IMR-90 (cell line): ENCODE results near the gene BNIP3. TPM values are rescaled to one million over a fixed set of nuclear protein-coding genes. Genes with fewer than 3 reads are reported as not detected.

ENCODE experiments used
- ATAC-seq: fragments of 200-7000 bp; cut with Tn5 transposase; 2 replicates; pipeline ENCODE4 v1.9.1; 2020; ENCODE audit warnings: low read depth, mild to moderate bottlenecking, moderate library complexity
- BruUV-seq: library from RNA; stranded (reverse); fragments of 400-500 nt; replicated peaks from 2 replicates; lab custom pipeline; 2021; lab: Mats Ljungman, UMichigan
- CTCF ChIA-PET: fragments of 300-600 bp; formaldehyde crosslinking; extraction: SDS; loops from one replicate; lab custom pipeline; 2021; ENCODE audit warnings: antibody characterized with exemption; lab: Yijun Ruan, JAX
- POLR2A ChIA-PET: fragments of 300-600 bp; sonication (Branson Sonifier 250); formaldehyde crosslinking; loops from one replicate; lab custom pipeline; 2022; ENCODE audit warnings: antibody characterized with exemption; ENCODE audit not compliant: unreplicated experiment; lab: Charles Lee
- DNase-seq: peaks from one replicate; pipeline ENCODE4 v3.0.0; 2013
- H2AFZ ChIP-seq: replicated peaks from 2 replicates; pipeline ENCODE3; 2013; ENCODE audit warnings: low read length, mild to moderate bottlenecking; ENCODE audit not compliant: poor library complexity
- H2AK5ac ChIP-seq: 2 replicates; pipeline ENCODE4 v1.6.1; 2013; ENCODE audit warnings: low read depth, low read length, inconsistent platforms
- H2AK9ac ChIP-seq: replicated peaks from 2 replicates; pipeline ENCODE3; 2013; ENCODE audit warnings: mild to moderate bottlenecking, low read depth, low read length, moderate library complexity; ENCODE audit not compliant: poor library complexity
- H2BK120ac ChIP-seq: 2 replicates; pipeline ENCODE4 v1.6.1; 2013; ENCODE audit warnings: low read depth, low read length, inconsistent platforms
- H2BK15ac ChIP-seq: 3 replicates; pipeline ENCODE4 v1.6.1; 2013; ENCODE audit warnings: low read depth, low read length, inconsistent platforms
- H2BK20ac ChIP-seq: 2 replicates; pipeline ENCODE4 v1.6.1; 2013; ENCODE audit warnings: low read depth, mild to moderate bottlenecking, inconsistent platforms, low read length, moderate library complexity
- H2BK5ac ChIP-seq: 2 replicates; pipeline ENCODE4 v1.6.1; 2013; ENCODE audit warnings: mild to moderate bottlenecking, low read depth, low read length, inconsistent platforms; ENCODE audit not compliant: poor library complexity, severe bottlenecking
- H3K14ac ChIP-seq: replicated peaks from 2 replicates; pipeline ENCODE4 v1.6.1; 2013; ENCODE audit warnings: low read depth, low read length, inconsistent platforms
- H3K18ac ChIP-seq: 2 replicates; pipeline ENCODE4 v1.6.1; 2013; ENCODE audit warnings: low read depth, low read length, control low read depth
- H3K23ac ChIP-seq: 2 replicates; pipeline ENCODE4 v1.6.1; 2013; ENCODE audit warnings: low read depth, low read length, inconsistent platforms
- H3K27ac ChIP-seq: 2 replicates; pipeline ENCODE4 v1.5.1; 2013; ENCODE audit warnings: mild to moderate bottlenecking, control low read depth, low read length; ENCODE audit not compliant: insufficient read depth
- H3K27me3 ChIP-seq: 2 replicates; pipeline ENCODE4 v1.6.1; 2013; ENCODE audit warnings: low read length; ENCODE audit not compliant: control insufficient read depth, insufficient read depth
- H3K36me3 ChIP-seq: 2 replicates; pipeline ENCODE4 v1.6.1; 2013; ENCODE audit warnings: low read length, mixed read lengths; ENCODE audit not compliant: control insufficient read depth, insufficient read depth
- H3K4ac ChIP-seq: 2 replicates; pipeline ENCODE4 v1.6.1; 2013; ENCODE audit warnings: low read depth, low read length, inconsistent platforms
- H3K4me1 ChIP-seq: 2 replicates; pipeline ENCODE4 v1.6.1; 2013; ENCODE audit warnings: low read length, mixed read lengths; ENCODE audit not compliant: control insufficient read depth, insufficient read depth
- H3K4me2 ChIP-seq: 2 replicates; pipeline ENCODE4 v1.6.1; 2013; ENCODE audit warnings: low read depth, mild to moderate bottlenecking, control low read depth, low read length, moderate library complexity
- H3K4me3 ChIP-seq: 2 replicates; pipeline ENCODE4 v1.5.1; 2013; ENCODE audit warnings: low read depth, mild to moderate bottlenecking, control low read depth, low read length, moderate library complexity; ENCODE audit not compliant: insufficient read depth
- H3K56ac ChIP-seq: 2 replicates; pipeline ENCODE4 v1.6.1; 2013; ENCODE audit warnings: low read length, inconsistent platforms; ENCODE audit not compliant: insufficient read depth; ENCODE audit errors: extremely low read depth
- H3K79me1 ChIP-seq, 2 experiments: 2 replicates each; pipeline ENCODE4 v1.6.1; 2013; ENCODE audit warnings: low read length in 2 of 2, inconsistent platforms in 1 of 2, low read depth in 1 of 2
- H3K9ac ChIP-seq: 2 replicates; pipeline ENCODE4 v1.6.1; 2013; ENCODE audit warnings: low read depth, low read length, control low read depth
- H3K9me1 ChIP-seq: 2 replicates; pipeline ENCODE4 v1.6.1; 2013; ENCODE audit warnings: low read length, inconsistent platforms; ENCODE audit not compliant: insufficient read depth
- H3K9me3 ChIP-seq: 2 replicates; pipeline ENCODE4 v1.6.1; 2013; ENCODE audit warnings: low read length; ENCODE audit not compliant: control insufficient read depth, insufficient read depth
- H4K20me1 ChIP-seq: 2 replicates; pipeline ENCODE4 v1.6.1; 2013; ENCODE audit warnings: low read length, inconsistent platforms; ENCODE audit not compliant: insufficient read depth
- H4K5ac ChIP-seq: 2 replicates; pipeline ENCODE4 v1.6.1; 2013; ENCODE audit warnings: mild to moderate bottlenecking, low read depth, low read length, control low read depth
- H4K8ac ChIP-seq, 2 experiments: 2 replicates each; pipeline ENCODE4 v1.6.1; 2013; ENCODE audit warnings: low read depth in 2 of 2, low read length in 2 of 2, control low read depth in 1 of 2, inconsistent platforms in 1 of 2
- H4K91ac ChIP-seq: 2 replicates; pipeline ENCODE4 v1.6.1; 2013; ENCODE audit warnings: low read depth, low read length, inconsistent platforms; ENCODE audit not compliant: insufficient read depth
- BHLHE40 ChIP-seq: fragments of 150-350 bp; IDR thresholded peaks from 2 replicates; pipeline ENCODE4 v1.6.1; 2016; ENCODE audit warnings: mild to moderate bottlenecking, low read depth, low read length
- CEBPB ChIP-seq: IDR thresholded peaks from 2 replicates; pipeline ENCODE4 v1.6.1; 2012; ENCODE audit warnings: low read depth, low read length, improper control_type of control experiment
- FOS ChIP-seq: fragments of 150-350 bp; IDR thresholded peaks from 2 replicates; pipeline ENCODE4 v1.6.1; 2016; ENCODE audit warnings: low read depth, low read length
- MAFK ChIP-seq: IDR thresholded peaks from 2 replicates; pipeline ENCODE4 v1.6.1; 2012; ENCODE audit warnings: low read depth, low read length, improper control_type of control experiment
- MAZ ChIP-seq: IDR thresholded peaks from 2 replicates; pipeline ENCODE4 v1.6.1; 2012; ENCODE audit warnings: low read depth, mild to moderate bottlenecking, low read length, improper control_type of control experiment, moderate library complexity, borderline replicate concordance
- POLR2A ChIP-seq: IDR thresholded peaks from 2 replicates; pipeline ENCODE4 v1.6.1; 2012; ENCODE audit warnings: mild to moderate bottlenecking, low read depth, low read length
- RAD21 ChIP-seq: IDR thresholded peaks from 2 replicates; pipeline ENCODE4 v1.6.1; 2012; ENCODE audit warnings: low read length, improper control_type of control experiment
- RCOR1 ChIP-seq: IDR thresholded peaks from 2 replicates; pipeline ENCODE4 v1.6.1; 2012; ENCODE audit warnings: mild to moderate bottlenecking, low read length, improper control_type of control experiment; ENCODE audit not compliant: insufficient replicate concordance
- WGBS, 2 experiments: methylation state at CpG; one replicate each; pipeline versions ENCODE4 v1.1.5 to v1.1.7; 2013; ENCODE audit warnings: missing lambda C conversion rate in 2 of 2; ENCODE audit not compliant: insufficient read length in 1 of 2; ENCODE audit errors: extremely low coverage in 2 of 2; 5-methylcytosine and 5-hydroxymethylcytosine counted together
- dilution Hi-C: fragments of 300-500 bp; cut with HindIII; formaldehyde crosslinking; loops from one replicate; pipeline ENCODE4 v1.14.3; 2018; ENCODE audit warnings: low sequenced_read_pairs; ENCODE audit not compliant: unreplicated experiment
- in situ Hi-C: fragments of 300-500 bp; cut with MboI; formaldehyde crosslinking; loops from 3 replicates; pipeline ENCODE4 v1.14.3; 2019; ENCODE audit warnings: low sequenced_read_pairs, inconsistent platforms, mixed read lengths
- intact Hi-C: fragments of 100-400 bp; cut with micrococcal nuclease; formaldehyde crosslinking; loops from 2 replicates; pipeline ENCODE4 v1.10.0; 2022
- polyA plus RNA-seq, 3 experiments: library from polyadenylated mRNA; depleted of rRNA; stranded (reverse); fragments of >200 nt; gene quantifications; 2 replicates each; pipeline ENCODE4 v1.2.3, GENCODE V29; 2012; ENCODE audit warnings: low replicate concordance in 1 of 3
- total RNA-seq: library from RNA; depleted of rRNA; stranded (reverse); fragments of >200 nt; gene quantifications from 2 replicates; pipeline ENCODE4 v1.2.3, GENCODE V29; 2012
- TF ChIP-seq, protein P1 (sequence below): conservative IDR thresholded peaks from 2 replicates; pipeline ENCODE4 v1.5.1; 2012; ENCODE audit warnings: mild to moderate bottlenecking, low read depth, low read length, improper control_type of control experiment
- TF ChIP-seq, protein P2 (sequence below): fragments of 150-350 bp; IDR thresholded peaks from 2 replicates; pipeline ENCODE4 v1.6.1; 2016; ENCODE audit warnings: low read depth, mild to moderate bottlenecking, low read length, moderate library complexity, borderline replicate concordance
- TF ChIP-seq, protein P3 (sequence below): fragments of 150-350 bp; IDR thresholded peaks from 2 replicates; pipeline ENCODE4 v1.6.1; 2017; ENCODE audit warnings: mild to moderate bottlenecking, antibody characterized with exemption, low read length, low read depth

BNIP3 gene
- total and polyA plus RNA-seq, 2 of the 4 experiments (the other 2 are of a cell fraction): 134 to 211 TPM

DNA sequence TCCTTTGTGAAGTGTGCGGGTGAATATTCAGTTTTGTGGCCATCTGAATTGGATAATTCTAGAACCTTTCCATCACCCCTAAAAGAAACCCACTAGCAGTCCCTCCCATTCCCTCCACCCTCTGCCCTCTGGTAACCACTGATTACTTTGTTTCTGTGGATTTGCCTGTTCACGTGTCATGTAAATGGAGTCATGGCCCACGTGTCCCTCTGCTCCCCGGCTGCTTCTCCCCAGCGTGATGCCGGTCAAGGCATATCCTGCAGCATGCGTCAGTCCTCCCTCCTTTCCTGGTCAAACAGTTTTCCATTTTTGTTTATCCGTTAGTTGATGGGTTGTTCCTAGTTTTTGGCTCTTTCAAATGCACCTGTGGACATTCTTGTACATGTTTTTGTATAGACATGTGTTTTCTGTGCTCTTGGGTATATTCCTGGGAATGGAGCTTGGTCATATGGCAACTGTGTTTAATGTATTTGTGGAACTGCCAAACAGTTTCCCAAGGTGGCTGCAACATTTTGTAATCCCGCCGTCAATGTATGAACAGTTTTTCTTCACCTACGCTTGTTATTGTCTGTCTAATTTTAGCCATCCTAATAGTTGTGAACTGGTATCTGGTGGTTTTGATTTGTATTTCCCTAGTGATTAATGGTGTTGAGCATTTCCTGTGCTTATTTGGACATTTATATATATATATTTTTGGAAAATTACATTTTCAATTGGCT lies 58.5 kb downstream of the BNIP3 start:
- H3K23ac ChIP-seq: no peak overlapping the region
- H2AK5ac ChIP-seq: no peak overlapping the region
- peaks cover 14% of the 10 kb centered on the region for H3K9me1 ChIP-seq
- ATAC-seq (no peak), DNase-seq (no peak)
- ChIA-PET CTCF (no interaction called here), POLR2A (no interaction called here)
- peaks cover 62% of the 10 kb centered on the region for H4K20me1 ChIP-seq
- H3K18ac ChIP-seq: no peak overlapping the region
- H2BK5ac ChIP-seq: no peak overlapping the region
- no peak overlapping the region for H2BK15ac ChIP-seq
- no peak overlapping the region for H2BK20ac ChIP-seq
- intact Hi-C loops (no loop called here), in situ Hi-C loops (no loop called here), dilution Hi-C loops (no loop called here)
- peaks cover 33 to 63% of the 10 kb centered on the region in 2 experiments for H3K79me1 ChIP-seq
- no peak overlapping the region for H4K91ac ChIP-seq
- H3K27ac ChIP-seq: no peak overlapping the region
- peaks cover 4% of the 10 kb centered on the region; the same call in 1 of the 2 replicates for H3K36me3 ChIP-seq
- H3K9me3 ChIP-seq: peaks cover 4% of the 10 kb centered on the region; the same call in 1 of the 2 replicates
- H3K14ac ChIP-seq: no peak overlapping the region
- no peak overlapping the region for H3K4ac ChIP-seq
- no peak overlapping the region for H4K8ac ChIP-seq
- no peak overlapping the region for H2AK9ac ChIP-seq
- H3K56ac ChIP-seq: no peak overlapping the region
- H4K5ac ChIP-seq: no peak overlapping the region
- 100% methylated on average over 5 of the region's 11 CpGs; no CpG with 5 or more reads in 1 of the 2 experiments for WGBS, 2 experiments
- H3K4me2 ChIP-seq: no peak overlapping the region
- H2AFZ ChIP-seq: no peak overlapping the region
- TF ChIP-seq MAFK: no peak
- no peak for TF ChIP-seq POLR2A
- TF ChIP-seq, protein P1, sequence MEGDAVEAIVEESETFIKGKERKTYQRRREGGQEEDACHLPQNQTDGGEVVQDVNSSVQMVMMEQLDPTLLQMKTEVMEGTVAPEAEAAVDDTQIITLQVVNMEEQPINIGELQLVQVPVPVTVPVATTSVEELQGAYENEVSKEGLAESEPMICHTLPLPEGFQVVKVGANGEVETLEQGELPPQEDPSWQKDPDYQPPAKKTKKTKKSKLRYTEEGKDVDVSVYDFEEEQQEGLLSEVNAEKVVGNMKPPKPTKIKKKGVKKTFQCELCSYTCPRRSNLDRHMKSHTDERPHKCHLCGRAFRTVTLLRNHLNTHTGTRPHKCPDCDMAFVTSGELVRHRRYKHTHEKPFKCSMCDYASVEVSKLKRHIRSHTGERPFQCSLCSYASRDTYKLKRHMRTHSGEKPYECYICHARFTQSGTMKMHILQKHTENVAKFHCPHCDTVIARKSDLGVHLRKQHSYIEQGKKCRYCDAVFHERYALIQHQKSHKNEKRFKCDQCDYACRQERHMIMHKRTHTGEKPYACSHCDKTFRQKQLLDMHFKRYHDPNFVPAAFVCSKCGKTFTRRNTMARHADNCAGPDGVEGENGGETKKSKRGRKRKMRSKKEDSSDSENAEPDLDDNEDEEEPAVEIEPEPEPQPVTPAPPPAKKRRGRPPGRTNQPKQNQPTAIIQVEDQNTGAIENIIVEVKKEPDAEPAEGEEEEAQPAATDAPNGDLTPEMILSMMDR: no peak
- no peak for TF ChIP-seq FOS
- TF ChIP-seq BHLHE40: no peak
- TF ChIP-seq MAZ: no peak
- no peak for TF ChIP-seq RCOR1
- TF ChIP-seq, protein P2, sequence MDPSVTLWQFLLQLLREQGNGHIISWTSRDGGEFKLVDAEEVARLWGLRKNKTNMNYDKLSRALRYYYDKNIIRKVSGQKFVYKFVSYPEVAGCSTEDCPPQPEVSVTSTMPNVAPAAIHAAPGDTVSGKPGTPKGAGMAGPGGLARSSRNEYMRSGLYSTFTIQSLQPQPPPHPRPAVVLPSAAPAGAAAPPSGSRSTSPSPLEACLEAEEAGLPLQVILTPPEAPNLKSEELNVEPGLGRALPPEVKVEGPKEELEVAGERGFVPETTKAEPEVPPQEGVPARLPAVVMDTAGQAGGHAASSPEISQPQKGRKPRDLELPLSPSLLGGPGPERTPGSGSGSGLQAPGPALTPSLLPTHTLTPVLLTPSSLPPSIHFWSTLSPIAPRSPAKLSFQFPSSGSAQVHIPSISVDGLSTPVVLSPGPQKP: no peak
- TF ChIP-seq, protein P3, sequence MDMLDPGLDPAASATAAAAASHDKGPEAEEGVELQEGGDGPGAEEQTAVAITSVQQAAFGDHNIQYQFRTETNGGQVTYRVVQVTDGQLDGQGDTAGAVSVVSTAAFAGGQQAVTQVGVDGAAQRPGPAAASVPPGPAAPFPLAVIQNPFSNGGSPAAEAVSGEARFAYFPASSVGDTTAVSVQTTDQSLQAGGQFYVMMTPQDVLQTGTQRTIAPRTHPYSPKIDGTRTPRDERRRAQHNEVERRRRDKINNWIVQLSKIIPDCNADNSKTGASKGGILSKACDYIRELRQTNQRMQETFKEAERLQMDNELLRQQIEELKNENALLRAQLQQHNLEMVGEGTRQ: no peak
- no peak for TF ChIP-seq CEBPB
- no peak for TF ChIP-seq RAD21
- H3K4me3 ChIP-seq: no peak overlapping the region
- no TSS peak for BruUV-seq
- H3K4me1 ChIP-seq: peaks cover 5% of the 10 kb centered on the region
- no peak overlapping the region for H2BK120ac ChIP-seq
- no peaks in the 10 kb centered on the region for H3K27me3 ChIP-seq
- H3K9ac ChIP-seq: no peak overlapping the region
